Adrenal gland (tissue), 5 donors: ENCODE data around the gene SLC24A3.

Experiments used
- POLR2A ChIP-seq, 2 donors: fragments of 450-650 bp; IDR thresholded peaks; one replicate each; pipeline ENCODE4 v1.6.1; 2017; ENCODE audit warnings: antibody characterized with exemption in 2 of 2, mild to moderate bottlenecking in 2 of 2, moderate library complexity in 1 of 2
- TF ChIP-seq, protein P1 (sequence below), 6 experiments: fragments of 450-650 bp in 4 of 6; fragments of 200-600 bp in 2 of 6; sonication (generic) in 1 of 6; IDR thresholded peaks; 1 replicate in 5 of 6; 2 replicates in 1 of 6; pipeline versions ENCODE4 v1.5.1 to v1.8.0; 2016 to 2021; ENCODE audit warnings: antibody characterized with exemption in 6 of 6, mild to moderate bottlenecking in 2 of 6, moderate library complexity in 1 of 6
- donor health status: DM: no; HTN: no; CAD: no.

DNA sequence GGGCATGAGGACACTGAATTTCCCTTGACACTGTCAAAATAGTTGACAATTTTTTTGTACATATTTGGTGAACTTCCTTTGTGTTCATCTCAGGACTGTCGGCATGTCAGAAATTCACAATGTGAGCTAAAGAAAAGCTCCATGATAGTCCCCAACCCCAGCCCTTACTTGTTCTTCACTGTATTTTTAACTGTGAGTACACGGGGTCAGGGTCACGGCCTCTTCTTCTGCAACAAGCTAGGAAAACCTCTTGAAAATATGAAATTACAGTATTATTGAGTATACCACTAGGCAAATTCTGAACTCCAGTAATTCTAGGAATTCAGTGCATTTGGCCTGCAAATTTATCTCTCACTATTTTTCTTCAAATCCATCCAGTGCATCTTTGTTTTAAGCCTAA, 199.4 kb downstream of the SLC24A3 start:
- no peak for TF ChIP-seq POLR2A (IDR thresholded peaks at IDR 0.05)
- TF ChIP-seq, protein P1, sequence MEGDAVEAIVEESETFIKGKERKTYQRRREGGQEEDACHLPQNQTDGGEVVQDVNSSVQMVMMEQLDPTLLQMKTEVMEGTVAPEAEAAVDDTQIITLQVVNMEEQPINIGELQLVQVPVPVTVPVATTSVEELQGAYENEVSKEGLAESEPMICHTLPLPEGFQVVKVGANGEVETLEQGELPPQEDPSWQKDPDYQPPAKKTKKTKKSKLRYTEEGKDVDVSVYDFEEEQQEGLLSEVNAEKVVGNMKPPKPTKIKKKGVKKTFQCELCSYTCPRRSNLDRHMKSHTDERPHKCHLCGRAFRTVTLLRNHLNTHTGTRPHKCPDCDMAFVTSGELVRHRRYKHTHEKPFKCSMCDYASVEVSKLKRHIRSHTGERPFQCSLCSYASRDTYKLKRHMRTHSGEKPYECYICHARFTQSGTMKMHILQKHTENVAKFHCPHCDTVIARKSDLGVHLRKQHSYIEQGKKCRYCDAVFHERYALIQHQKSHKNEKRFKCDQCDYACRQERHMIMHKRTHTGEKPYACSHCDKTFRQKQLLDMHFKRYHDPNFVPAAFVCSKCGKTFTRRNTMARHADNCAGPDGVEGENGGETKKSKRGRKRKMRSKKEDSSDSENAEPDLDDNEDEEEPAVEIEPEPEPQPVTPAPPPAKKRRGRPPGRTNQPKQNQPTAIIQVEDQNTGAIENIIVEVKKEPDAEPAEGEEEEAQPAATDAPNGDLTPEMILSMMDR (IDR thresholded peaks at IDR 0.05) = no peak
